MM.1S (cell line): ENCODE results near the gene CLDN7.

Source experiments
- DNase-seq: peaks from one replicate; pipeline ENCODE4 v3.0.0-alpha.2; 2015
- H2AFZ ChIP-seq: fragments of 300-600 bp; sonication (generic); 2 replicates; pipeline ENCODE4 v1.6.0; 2016; ENCODE audit warnings: antibody characterized with exemption, low read length
- H3F3A ChIP-seq: fragments of 300-600 bp; sonication (generic); 2 replicates; pipeline ENCODE4 v1.6.1; 2016; ENCODE audit warnings: mild to moderate bottlenecking, antibody characterized with exemption, low read length, moderate library complexity, mixed read lengths; ENCODE audit not compliant: insufficient read depth
- H3K27ac ChIP-seq: fragments of 300-600 bp; sonication (generic); 2 replicates; pipeline ENCODE4 v1.5.1; 2016; ENCODE audit warnings: mild to moderate bottlenecking, low read length
- H3K27me3 ChIP-seq: fragments of 300-600 bp; sonication (generic); replicated peaks from 2 replicates; pipeline ENCODE4 v1.6.0; 2016; ENCODE audit warnings: low read length; ENCODE audit not compliant: insufficient read depth
- H3K36me3 ChIP-seq: fragments of 300-600 bp; sonication (generic); replicated peaks from 2 replicates; pipeline ENCODE4 v1.6.1; 2016; ENCODE audit warnings: mild to moderate bottlenecking, low read length, mixed read lengths; ENCODE audit not compliant: insufficient read depth
- H3K4me1 ChIP-seq: fragments of 300-600 bp; sonication (generic); 2 replicates; pipeline ENCODE4 v1.6.1; 2016; ENCODE audit warnings: low read length, mixed read lengths
- H3K4me2 ChIP-seq: fragments of 300-600 bp; sonication (generic); 2 replicates; pipeline ENCODE4 v1.6.0; 2016; ENCODE audit warnings: low read depth, low read length
- H3K4me3 ChIP-seq: fragments of 300-600 bp; sonication (generic); 2 replicates; pipeline ENCODE4 v1.5.1; 2016; ENCODE audit warnings: low read length, mixed read lengths
- H3K79me2 ChIP-seq: fragments of 300-600 bp; sonication (generic); 2 replicates; pipeline ENCODE4 v1.6.1; 2016; ENCODE audit warnings: mixed run types, low read length, mixed read lengths
- H3K9ac ChIP-seq: fragments of 300-600 bp; sonication (generic); 2 replicates; pipeline ENCODE4 v1.6.1; 2016; ENCODE audit warnings: low read length, mixed read lengths
- H3K9me2 ChIP-seq: fragments of 300-600 bp; sonication (generic); replicated peaks from 2 replicates; pipeline ENCODE4 v1.6.1; 2016; ENCODE audit warnings: mild to moderate bottlenecking, low read length, mixed read lengths; ENCODE audit not compliant: insufficient read depth
- H3K9me3 ChIP-seq: fragments of 300-600 bp; sonication (generic); replicated peaks from 2 replicates; pipeline ENCODE4 v1.6.1; 2016; ENCODE audit warnings: mild to moderate bottlenecking, low read length, mixed read lengths; ENCODE audit not compliant: insufficient read depth
- H4K20me1 ChIP-seq: fragments of 300-600 bp; sonication (generic); 2 replicates; pipeline ENCODE4 v1.6.1; 2016; ENCODE audit warnings: mild to moderate bottlenecking, low read length, moderate library complexity, mixed read lengths; ENCODE audit not compliant: insufficient read depth
- EZH2 ChIP-seq: fragments of 300-600 bp; sonication (generic); optimal IDR thresholded peaks from 2 replicates; pipeline ENCODE3; 2017; ENCODE audit warnings: low read depth, mild to moderate bottlenecking, antibody characterized with exemption, low read length, mixed read lengths
- EZH2phosphoT487 ChIP-seq: fragments of 300-600 bp; sonication (generic); IDR thresholded peaks from 2 replicates; pipeline ENCODE4 v1.6.1; 2018; ENCODE audit warnings: antibody characterized with exemption, low read length
- TF ChIP-seq, protein P1 (sequence below): fragments of 300-600 bp; sonication (generic); IDR thresholded peaks from 2 replicates; pipeline ENCODE4 v1.5.1; 2016; ENCODE audit warnings: antibody characterized with exemption, low read length, mixed read lengths

Gene CLDN7

DNA sequence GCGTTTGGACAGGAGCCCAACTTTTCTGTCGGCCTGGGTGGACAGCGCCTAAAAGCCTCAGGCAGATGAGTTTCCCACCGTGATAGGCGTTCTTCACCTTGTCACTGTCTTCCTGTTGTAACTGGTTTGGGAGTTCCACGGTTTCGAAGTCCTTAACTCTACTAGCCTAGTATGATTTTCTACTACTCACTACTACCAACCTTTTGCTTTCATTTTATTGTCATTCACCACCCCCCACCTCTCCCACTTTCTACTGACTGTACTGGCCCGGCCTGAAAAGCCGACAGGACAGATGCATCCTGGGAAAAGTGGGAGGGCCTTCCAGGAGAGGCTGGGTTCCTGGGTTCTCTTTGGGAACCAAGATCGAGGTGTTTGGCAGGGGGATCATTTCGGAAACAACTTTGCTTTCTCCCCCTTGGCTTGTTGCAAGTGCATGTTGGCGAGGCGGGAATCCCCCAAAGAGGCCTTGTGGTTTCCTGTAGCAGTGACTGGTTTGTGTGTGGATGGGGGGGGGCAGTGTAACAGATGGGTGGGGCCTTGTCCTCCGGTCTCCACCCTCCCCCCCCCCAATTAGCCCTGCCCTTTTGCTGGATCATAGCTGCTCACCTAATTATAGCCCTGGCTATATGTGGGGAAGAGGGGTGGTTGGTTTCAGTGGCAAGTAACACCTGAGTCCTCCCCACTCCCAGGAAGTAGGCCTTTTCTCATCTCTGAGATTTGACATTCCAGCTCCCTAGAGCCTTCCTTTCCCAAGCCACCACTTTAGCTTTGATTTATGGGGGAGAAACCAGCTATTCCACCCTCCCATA, 46.6 kb upstream of the CLDN7 start:
- Histone ChIP-seq H3K27me3 (0 out of 2 replicates have a peak, but pooled peaks cover 3% of the 10 kb centered on the region), H3K9ac (peak overlapping the region; percentile 100), H3F3A (peaks cover 66% of the 10 kb centered on the region), H3K4me3 (peak overlapping the region; percentile 97), H3K9me3 (no peaks in the 10 kb centered on the region), H3K79me2 (peaks cover 60% of the 10 kb centered on the region), H3K4me2 (peak overlapping the region; percentile 68), H4K20me1 (peaks cover 33% of the 10 kb centered on the region), H3K27ac (peak overlapping the region; percentile 100), H2AFZ (no peak overlapping the region), H3K4me1 (peaks cover 19% of the 10 kb centered on the region), H3K9me2 (no peaks in the 10 kb centered on the region), H3K36me3 (peaks cover 15% of the 10 kb centered on the region)
- peak; percentile 86 for DNase-seq
- no peak for TF ChIP-seq EZH2phosphoT487
- TF ChIP-seq EZH2, result no peak
- TF ChIP-seq, protein P1, sequence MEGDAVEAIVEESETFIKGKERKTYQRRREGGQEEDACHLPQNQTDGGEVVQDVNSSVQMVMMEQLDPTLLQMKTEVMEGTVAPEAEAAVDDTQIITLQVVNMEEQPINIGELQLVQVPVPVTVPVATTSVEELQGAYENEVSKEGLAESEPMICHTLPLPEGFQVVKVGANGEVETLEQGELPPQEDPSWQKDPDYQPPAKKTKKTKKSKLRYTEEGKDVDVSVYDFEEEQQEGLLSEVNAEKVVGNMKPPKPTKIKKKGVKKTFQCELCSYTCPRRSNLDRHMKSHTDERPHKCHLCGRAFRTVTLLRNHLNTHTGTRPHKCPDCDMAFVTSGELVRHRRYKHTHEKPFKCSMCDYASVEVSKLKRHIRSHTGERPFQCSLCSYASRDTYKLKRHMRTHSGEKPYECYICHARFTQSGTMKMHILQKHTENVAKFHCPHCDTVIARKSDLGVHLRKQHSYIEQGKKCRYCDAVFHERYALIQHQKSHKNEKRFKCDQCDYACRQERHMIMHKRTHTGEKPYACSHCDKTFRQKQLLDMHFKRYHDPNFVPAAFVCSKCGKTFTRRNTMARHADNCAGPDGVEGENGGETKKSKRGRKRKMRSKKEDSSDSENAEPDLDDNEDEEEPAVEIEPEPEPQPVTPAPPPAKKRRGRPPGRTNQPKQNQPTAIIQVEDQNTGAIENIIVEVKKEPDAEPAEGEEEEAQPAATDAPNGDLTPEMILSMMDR, result no peak

DNA sequence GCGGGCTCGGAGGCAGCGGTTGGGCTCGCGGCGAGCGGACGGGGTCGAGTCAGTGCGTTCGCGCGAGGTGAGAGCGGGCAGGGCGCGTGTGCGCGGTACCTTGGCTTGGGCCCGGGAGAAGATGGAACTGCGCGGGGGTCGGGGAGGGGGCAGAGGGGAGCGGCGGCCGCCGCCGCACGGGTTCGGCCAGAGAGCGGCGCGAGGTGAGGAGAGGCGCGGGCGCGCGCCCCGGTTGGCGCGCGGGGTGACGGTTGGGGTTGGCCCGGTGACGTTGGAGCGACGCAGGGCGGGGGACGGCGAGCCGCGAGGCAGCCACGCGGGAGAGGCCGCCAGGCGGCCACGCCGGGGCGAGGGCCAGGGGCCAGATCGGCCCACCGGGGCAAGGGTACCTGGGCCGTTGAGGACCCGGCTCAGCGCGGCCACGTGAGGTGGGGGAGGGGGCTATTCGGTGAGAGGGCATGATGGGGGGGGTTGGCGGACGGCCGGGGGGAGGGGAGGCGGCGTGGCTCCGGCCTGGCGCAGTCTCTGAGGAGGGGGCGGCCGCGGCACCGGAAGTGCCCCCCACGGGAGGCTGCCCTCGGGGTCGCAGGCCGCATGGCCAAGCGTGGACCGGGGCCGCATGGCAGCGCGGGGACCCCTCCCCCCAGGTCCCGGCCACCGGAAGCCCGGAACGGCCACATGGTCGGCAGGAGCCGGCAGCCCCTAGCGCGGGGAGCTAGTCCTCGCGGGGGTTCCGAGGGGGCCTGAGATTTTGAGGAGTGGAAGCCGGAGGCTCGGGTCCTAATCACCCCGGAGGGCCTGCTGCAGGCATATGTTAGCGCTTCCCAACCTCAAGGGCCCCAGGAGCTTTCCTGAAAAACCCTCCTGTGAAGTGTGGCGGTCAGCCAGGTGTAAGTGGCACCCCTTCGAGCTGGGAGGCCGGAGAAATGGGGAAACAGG, 45.7 kb upstream of the CLDN7 start:
- Histone ChIP-seq H4K20me1 (peaks cover 31% of the 10 kb centered on the region), H3K36me3 (peaks cover 15% of the 10 kb centered on the region), H3K4me3 (peak overlapping the region; percentile 97), H3K9ac (peak overlapping the region; percentile 100), H3K9me2 (no peaks in the 10 kb centered on the region), H3K27ac (peak overlapping the region; percentile 100), H2AFZ (no peak overlapping the region), H3F3A (peaks cover 57% of the 10 kb centered on the region), H3K9me3 (no peaks in the 10 kb centered on the region), H3K27me3 (0 out of 2 replicates have a peak, but pooled peaks cover 3% of the 10 kb centered on the region), H3K4me1 (peaks cover 19% of the 10 kb centered on the region), H3K79me2 (peaks cover 51% of the 10 kb centered on the region), H3K4me2 (peak overlapping the region; percentile 68)
- DNase-seq, result peak; percentile 43
- TF ChIP-seq, protein P1, result no peak
- no peak for TF ChIP-seq EZH2
- no peak for TF ChIP-seq EZH2phosphoT487

DNA sequence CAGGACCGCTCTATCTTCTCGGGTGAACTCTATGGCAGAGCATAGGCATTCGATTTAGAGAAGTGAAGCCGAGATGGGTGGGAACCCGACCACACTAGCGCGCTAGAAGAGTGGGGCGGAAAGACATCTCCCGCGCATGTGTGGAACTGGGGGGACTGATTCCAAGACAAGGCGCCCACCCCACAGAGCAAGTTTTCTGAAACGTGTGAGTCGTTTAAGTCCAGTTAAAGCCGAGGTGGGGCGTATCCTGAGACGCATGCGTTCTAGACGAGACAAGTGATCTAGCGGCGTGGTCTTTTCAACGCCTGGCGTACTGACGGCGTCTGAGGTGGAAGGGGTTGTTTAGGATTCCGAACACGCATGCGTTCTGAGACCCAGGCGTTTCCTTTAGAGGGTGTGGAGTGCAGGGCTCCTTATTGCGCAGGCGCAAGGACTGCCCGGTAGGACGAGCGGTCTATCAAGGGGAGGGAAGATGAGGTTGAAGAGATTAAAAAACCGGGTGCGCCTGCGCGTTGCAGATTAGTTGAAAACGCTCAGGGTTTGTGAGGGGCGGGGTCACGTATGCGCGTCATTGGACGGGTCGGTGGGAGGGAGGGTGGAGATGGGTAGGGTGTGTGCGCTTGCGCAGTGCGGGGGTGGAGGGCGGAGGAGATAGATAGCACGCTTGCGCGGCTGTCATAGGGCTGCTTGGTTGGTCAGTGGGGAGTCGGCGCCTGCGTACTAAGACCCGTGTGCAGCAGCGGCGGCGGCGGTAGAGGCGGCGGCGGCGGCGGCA, 44.8 kb upstream of the CLDN7 start, which contains the start of gene EIF5A:
EIF5A (plus strand) TSS at position 718 of the 775 bp plus-strand sequence. CDS start 2,008 bp downstream, outside the sequence.
- Histone ChIP-seq H3K4me3 (peak within 1 kb of the TSS; percentile 97), H3K9me2 (no peaks in the 10 kb centered on the region), H3K79me2 (peaks cover 44% of the 10 kb centered on the region), H3K9ac (peak within 1 kb of the TSS; percentile 100), H3F3A (peaks cover 50% of the 10 kb centered on the region), H3K9me3 (no peaks in the 10 kb centered on the region), H3K4me1 (peaks cover 19% of the 10 kb centered on the region), H3K27me3 (peaks cover 5% of the 10 kb centered on the region; the same call in 1 of the 2 replicates), H2AFZ (peak within 1 kb of the TSS; percentile 80), H3K4me2 (peak within 1 kb of the TSS; percentile 90), H3K36me3 (peaks cover 15% of the 10 kb centered on the region), H3K27ac (peak within 1 kb of the TSS; percentile 100), H4K20me1 (peaks cover 29% of the 10 kb centered on the region)
- peak; percentile 100 for DNase-seq
- TF ChIP-seq EZH2 (no peak), EZH2phosphoT487 (no peak)
- TF ChIP-seq, protein P1, result no peak
